ENCODE data around the gene PPP2R2B.

PPP2R2B gene

DNA sequence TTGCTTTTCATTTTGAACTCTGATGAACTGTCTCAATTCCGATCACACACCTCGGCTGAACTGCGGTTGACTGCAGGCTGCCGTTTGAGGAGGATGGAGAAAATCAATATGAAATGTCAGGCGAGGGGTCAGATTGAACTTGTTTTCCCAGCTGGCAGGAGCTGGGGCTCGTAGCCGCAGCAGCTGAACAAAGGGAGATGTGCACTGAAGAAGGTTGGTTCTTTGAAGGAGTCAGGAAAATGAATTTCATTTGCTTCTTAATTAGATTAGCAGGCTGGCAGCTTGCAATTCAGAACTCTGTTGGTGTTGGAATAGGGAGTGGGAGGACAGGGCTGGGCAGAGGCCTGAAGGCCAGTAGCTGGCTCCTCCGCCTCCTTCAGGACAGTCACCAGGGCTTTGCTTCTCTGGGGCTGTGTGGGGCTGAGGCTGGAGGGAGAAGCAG lies 245.2 kb downstream of the PPP2R2B start:
- DNase-seq (ENCODE audit: low read depth): no peak
- TF ChIP-seq, protein P1, sequence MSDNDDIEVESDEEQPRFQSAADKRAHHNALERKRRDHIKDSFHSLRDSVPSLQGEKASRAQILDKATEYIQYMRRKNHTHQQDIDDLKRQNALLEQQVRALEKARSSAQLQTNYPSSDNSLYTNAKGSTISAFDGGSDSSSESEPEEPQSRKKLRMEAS (IDR thresholded peaks at IDR 0.05; ENCODE audit: low read depth, low read length): no peak
- TF ChIP-seq MYC (IDR thresholded peaks at IDR 0.05; ENCODE audit: low read depth, low read length) (no peak), POLR2A (IDR thresholded peaks at IDR 0.05; ENCODE audit: extremely low read depth, insufficient read length) (no peak)
- TF ChIP-seq, protein P2, sequence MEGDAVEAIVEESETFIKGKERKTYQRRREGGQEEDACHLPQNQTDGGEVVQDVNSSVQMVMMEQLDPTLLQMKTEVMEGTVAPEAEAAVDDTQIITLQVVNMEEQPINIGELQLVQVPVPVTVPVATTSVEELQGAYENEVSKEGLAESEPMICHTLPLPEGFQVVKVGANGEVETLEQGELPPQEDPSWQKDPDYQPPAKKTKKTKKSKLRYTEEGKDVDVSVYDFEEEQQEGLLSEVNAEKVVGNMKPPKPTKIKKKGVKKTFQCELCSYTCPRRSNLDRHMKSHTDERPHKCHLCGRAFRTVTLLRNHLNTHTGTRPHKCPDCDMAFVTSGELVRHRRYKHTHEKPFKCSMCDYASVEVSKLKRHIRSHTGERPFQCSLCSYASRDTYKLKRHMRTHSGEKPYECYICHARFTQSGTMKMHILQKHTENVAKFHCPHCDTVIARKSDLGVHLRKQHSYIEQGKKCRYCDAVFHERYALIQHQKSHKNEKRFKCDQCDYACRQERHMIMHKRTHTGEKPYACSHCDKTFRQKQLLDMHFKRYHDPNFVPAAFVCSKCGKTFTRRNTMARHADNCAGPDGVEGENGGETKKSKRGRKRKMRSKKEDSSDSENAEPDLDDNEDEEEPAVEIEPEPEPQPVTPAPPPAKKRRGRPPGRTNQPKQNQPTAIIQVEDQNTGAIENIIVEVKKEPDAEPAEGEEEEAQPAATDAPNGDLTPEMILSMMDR (IDR thresholded peaks at IDR 0.05; ENCODE audit: low read depth, low read length): no peak
- H3K4me3 ChIP-seq (ENCODE audit: low read depth, low read length): no peak overlapping the region

DNA sequence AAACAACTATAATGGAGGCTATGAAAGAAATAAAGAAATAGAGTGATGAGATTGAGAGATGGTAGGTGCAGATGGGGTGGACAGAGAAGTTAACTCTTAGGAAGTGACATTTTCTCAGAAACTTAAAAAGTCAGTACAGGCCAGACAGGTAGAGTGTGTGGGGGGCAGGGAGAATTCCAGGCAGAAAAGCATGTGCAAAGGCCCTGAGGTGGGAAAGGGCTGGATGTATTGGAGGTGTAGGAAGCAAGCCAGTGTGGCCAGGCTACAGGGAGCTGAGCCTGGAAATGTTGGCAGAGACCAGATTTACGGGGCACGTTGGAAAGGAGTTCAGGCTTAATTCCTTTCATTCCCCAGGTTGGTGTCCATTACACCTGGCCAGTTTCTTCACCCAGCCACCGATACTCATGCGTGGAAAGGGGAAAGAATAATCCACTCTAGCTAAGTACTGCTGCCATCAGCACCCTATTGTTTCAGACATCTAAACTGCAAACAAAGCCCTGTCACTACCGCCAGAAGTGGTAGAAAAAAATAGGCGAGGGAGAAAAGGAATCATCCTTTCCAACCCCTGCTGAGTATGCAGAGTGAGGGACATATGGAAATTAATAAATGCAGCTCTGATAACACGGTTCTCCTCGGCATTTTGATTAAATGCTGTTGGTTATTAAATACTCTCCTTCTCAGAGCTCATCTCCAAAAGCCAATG lies 245.8 kb downstream of the PPP2R2B start:
- DNase-seq (ENCODE audit: low read depth): no peak
- no peak for TF ChIP-seq POLR2A (IDR thresholded peaks at IDR 0.05; ENCODE audit: extremely low read depth, insufficient read length)
- no peak for TF ChIP-seq MYC (IDR thresholded peaks at IDR 0.05; ENCODE audit: low read depth, low read length)
- TF ChIP-seq, protein P1 (IDR thresholded peaks at IDR 0.05; ENCODE audit: low read depth, low read length): no peak
- TF ChIP-seq, protein P2 (IDR thresholded peaks at IDR 0.05; ENCODE audit: low read depth, low read length): no peak
- no peak overlapping the region for H3K4me3 ChIP-seq (ENCODE audit: low read depth, low read length)

DNA sequence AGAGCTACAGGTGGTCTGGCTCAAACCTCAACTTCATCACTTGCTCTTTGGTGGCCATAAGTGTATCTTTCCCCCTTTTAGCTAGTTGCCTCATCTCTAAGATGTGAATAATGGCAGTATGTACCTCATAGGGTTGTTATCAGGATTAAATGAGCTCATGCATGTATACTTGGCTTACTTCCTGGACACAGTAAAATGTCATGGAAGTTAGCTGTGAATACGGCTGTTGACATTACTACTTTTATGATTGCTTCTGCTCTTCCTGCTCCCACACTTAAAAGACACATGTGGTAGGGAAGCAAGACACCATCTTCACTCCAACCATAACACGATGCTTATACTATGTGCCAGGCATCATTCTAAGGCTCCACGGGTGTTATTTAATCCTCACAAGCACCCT lies 248.1 kb downstream of the PPP2R2B start:
- no peak for DNase-seq (ENCODE audit: low read depth)
- TF ChIP-seq POLR2A (IDR thresholded peaks at IDR 0.05; ENCODE audit: extremely low read depth, insufficient read length) (no peak), MYC (IDR thresholded peaks at IDR 0.05; ENCODE audit: low read depth, low read length) (no peak)
- TF ChIP-seq, protein P1 (IDR thresholded peaks at IDR 0.05; ENCODE audit: low read depth, low read length): no peak
- TF ChIP-seq, protein P2 (IDR thresholded peaks at IDR 0.05; ENCODE audit: low read depth, low read length): no peak
- no peak overlapping the region for H3K4me3 ChIP-seq (ENCODE audit: low read depth, low read length)

DNA sequence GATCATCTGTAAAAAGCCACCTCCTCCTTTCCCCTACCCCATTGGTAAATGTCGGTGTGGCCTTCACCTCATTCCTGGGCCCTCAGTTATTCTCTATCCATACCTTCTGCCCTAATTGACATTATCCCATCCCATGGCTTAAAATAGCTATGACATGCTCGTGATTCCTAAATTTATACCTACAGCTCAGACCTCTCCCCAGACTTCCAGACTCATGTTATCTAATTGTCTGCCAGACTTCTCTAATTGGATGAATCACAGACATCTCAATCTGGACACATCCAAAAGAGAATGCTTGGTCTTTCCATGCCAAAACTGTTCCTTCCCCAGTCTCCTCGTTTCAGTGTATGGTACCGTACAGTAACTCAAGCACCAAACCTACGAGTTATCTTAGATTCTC lies 249.6 kb downstream of the PPP2R2B start:
- H3K4me3 ChIP-seq (ENCODE audit: low read depth, low read length): no peak overlapping the region
- TF ChIP-seq MYC (IDR thresholded peaks at IDR 0.05; ENCODE audit: low read depth, low read length) (no peak), POLR2A (IDR thresholded peaks at IDR 0.05; ENCODE audit: extremely low read depth, insufficient read length) (no peak)
- TF ChIP-seq, protein P1 (IDR thresholded peaks at IDR 0.05; ENCODE audit: low read depth, low read length): no peak
- TF ChIP-seq, protein P2 (IDR thresholded peaks at IDR 0.05; ENCODE audit: low read depth, low read length): no peak
- DNase-seq (ENCODE audit: low read depth): no peak

DNA sequence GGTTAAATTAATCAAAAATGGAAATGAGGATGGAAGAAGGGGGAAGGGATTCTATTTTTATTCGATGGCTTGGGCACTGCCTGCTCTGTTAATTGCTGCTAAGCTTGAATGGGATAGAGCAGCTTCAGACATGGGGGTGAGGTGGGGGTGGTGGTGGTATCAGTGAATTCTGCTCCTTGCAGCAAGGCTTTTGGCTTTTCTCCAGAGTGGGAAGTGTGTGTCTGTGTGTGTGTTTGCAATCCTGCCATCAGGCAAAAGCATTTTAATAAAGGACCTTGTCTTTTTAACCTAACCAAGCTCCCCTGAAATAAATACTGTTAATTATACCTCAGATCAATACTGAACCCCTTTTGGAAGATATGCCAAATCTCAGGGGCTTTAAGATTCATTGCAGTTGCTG lies 251.6 kb downstream of the PPP2R2B start:
- TF ChIP-seq, protein P1 (IDR thresholded peaks at IDR 0.05; ENCODE audit: low read depth, low read length): no peak
- TF ChIP-seq POLR2A (IDR thresholded peaks at IDR 0.05; ENCODE audit: extremely low read depth, insufficient read length) (no peak), MYC (IDR thresholded peaks at IDR 0.05; ENCODE audit: low read depth, low read length) (no peak)
- TF ChIP-seq, protein P2 (IDR thresholded peaks at IDR 0.05; ENCODE audit: low read depth, low read length): no peak
- no peak overlapping the region for H3K4me3 ChIP-seq (ENCODE audit: low read depth, low read length)
- no peak for DNase-seq (ENCODE audit: low read depth)
